GM10266 (cell line): Measurements from ENCODE around the gene ORC4.

Source experiments
- DNase-seq: peaks from one replicate; pipeline ENCODE4 v3.0.0; 2012; ENCODE audit errors: extremely low spot score
- CTCF ChIP-seq: IDR thresholded peaks from 2 replicates; pipeline ENCODE4 v1.5.1; 2012; ENCODE audit warnings: mild to moderate bottlenecking, low read depth; ENCODE audit not compliant: control insufficient read depth, insufficient read depth; ENCODE audit errors: missing control alignments

Gene ORC4

GRCh38 chr2:147933931-147934330, 86.6 kb downstream of the ORC4 start:
- TF ChIP-seq CTCF: no peak
- no peak for DNase-seq

- TF ChIP-seq CTCF: no peak
- DNase-seq: no peak
These were observed 93.4 kb downstream of the ORC4 start for GRCh38 chr2:147927053-147927588.

GRCh38 chr2:147925886-147926285, 94.7 kb downstream of the ORC4 start:
- TF ChIP-seq CTCF: no peak
- DNase-seq: no peak

- no peak for TF ChIP-seq CTCF
- DNase-seq: no peak
These were observed 95.9 kb downstream of the ORC4 start for GRCh38 chr2:147924647-147925046.

- no peak for TF ChIP-seq CTCF
- no peak for DNase-seq
These were observed 96.7 kb downstream of the ORC4 start for GRCh38 chr2:147923846-147924245.

- no peak for TF ChIP-seq CTCF
These were observed 103.4 kb downstream of the ORC4 start for GRCh38 chr2:147917161-147917560.

GRCh38 chr2:147916723-147917122, 103.8 kb downstream of the ORC4 start:
- no peak for DNase-seq
- no peak for TF ChIP-seq CTCF

More at GRCh38 chr2:147917161-147917560, 103.4 kb downstream of the ORC4 start:
- no peak for DNase-seq
